Keratinocyte (primary cell): ENCODE measurements around the gene NHP2. TPM values are rescaled to one million over a fixed set of nuclear protein-coding genes. Genes with fewer than 3 reads are reported as not detected.

Source experiments
- DNase-seq: peaks from one replicate; pipeline ENCODE4 v3.0.0-alpha.2; 2011; ENCODE audit warnings: low read depth, missing footprints, low spot score
- FAIRE-seq: peaks from 2 replicates; lab custom pipeline; 2011; peaks lifted over from hg19 to GRCh38; lab: Jason Lieb, UNC
- H2AFZ ChIP-seq: 2 replicates; pipeline ENCODE4 v1.6.0; 2012; ENCODE audit warnings: low read length, control low read depth, inconsistent platforms; ENCODE audit not compliant: control insufficient read depth
- H3K27ac ChIP-seq: 2 replicates; pipeline ENCODE4 v1.5.1; 2011; ENCODE audit warnings: low read length; ENCODE audit not compliant: control insufficient read depth, insufficient read depth
- H3K27me3 ChIP-seq: 3 replicates; pipeline ENCODE4 v1.6.0; 2011; ENCODE audit warnings: low read length; ENCODE audit not compliant: control insufficient read depth, insufficient read depth; ENCODE audit errors: extremely low read depth
- H3K36me3 ChIP-seq, 2 experiments: 2 replicates in 1 of 2; 3 replicates in 1 of 2; pipeline ENCODE4 v1.5.1; 2011; ENCODE audit warnings: low read length in 2 of 2, mild to moderate bottlenecking in 1 of 2; ENCODE audit not compliant: control insufficient read depth in 2 of 2, insufficient read depth in 2 of 2; ENCODE audit errors: extremely low read depth in 1 of 2
- H3K4me1 ChIP-seq: 3 replicates; pipeline ENCODE4 v1.5.1; 2011; ENCODE audit warnings: low read length; ENCODE audit not compliant: control insufficient read depth, insufficient read depth; ENCODE audit errors: extremely low read depth
- H3K4me2 ChIP-seq: 3 replicates; pipeline ENCODE4 v1.6.0; 2011; ENCODE audit warnings: low read depth, low read length; ENCODE audit not compliant: control insufficient read depth, insufficient read depth; ENCODE audit errors: extremely low read depth
- H3K4me3 ChIP-seq, 3 experiments: fragments of 200-600 bp in 1 of 3; sonication (generic) in 1 of 3; 2 replicates in 2 of 3; 3 replicates in 1 of 3; pipeline ENCODE4 v1.5.1; 2011 to 2016; ENCODE audit warnings: low read length in 3 of 3, mild to moderate bottlenecking in 3 of 3, control low read depth in 2 of 3, inconsistent platforms in 1 of 3, low read depth in 1 of 3, mixed read lengths in 1 of 3, mixed run types in 1 of 3, moderate library complexity in 1 of 3; ENCODE audit not compliant: control insufficient read depth in 2 of 3, insufficient read depth in 2 of 3; ENCODE audit errors: extremely low read depth in 1 of 3
- H3K79me2 ChIP-seq: 2 replicates; pipeline ENCODE4 v1.6.0; 2012; ENCODE audit warnings: low read length; ENCODE audit not compliant: control insufficient read depth, insufficient read depth
- H3K9ac ChIP-seq: 3 replicates; pipeline ENCODE4 v1.6.0; 2011; ENCODE audit warnings: low read length; ENCODE audit not compliant: control insufficient read depth, insufficient read depth; ENCODE audit errors: extremely low read depth
- H3K9me1 ChIP-seq: 3 replicates; pipeline ENCODE4 v1.6.0; 2011; ENCODE audit warnings: low read length; ENCODE audit not compliant: control insufficient read depth, insufficient read depth; ENCODE audit errors: extremely low read depth
- H3K9me3 ChIP-seq: 2 replicates; pipeline ENCODE4 v1.5.1; 2012; ENCODE audit warnings: low read depth, low read length; ENCODE audit not compliant: control insufficient read depth
- H4K20me1 ChIP-seq: 3 replicates; pipeline ENCODE4 v1.6.0; 2011; ENCODE audit warnings: low read length; ENCODE audit not compliant: control insufficient read depth, insufficient read depth; ENCODE audit errors: extremely low read depth
- CTCF ChIP-seq, 3 experiments: IDR thresholded peaks in 1 of 3; conservative IDR thresholded peaks in 1 of 3; optimal IDR thresholded peaks in 1 of 3; 2 replicates in 2 of 3; 3 replicates in 1 of 3; pipeline versions ENCODE3 to v1.5.1; 2011; ENCODE audit warnings: low read length in 3 of 3, mild to moderate bottlenecking in 3 of 3, moderate library complexity in 2 of 3, control low read depth in 1 of 3, inconsistent platforms in 1 of 3; ENCODE audit not compliant: insufficient read depth in 2 of 3; ENCODE audit errors: extremely low read depth in 1 of 3
- EZH2 ChIP-seq: IDR thresholded peaks from one replicate; pipeline ENCODE4 v1.6.1; 2012; ENCODE audit warnings: inconsistent platforms, mild to moderate bottlenecking, low read length, moderate library complexity
- dilution Hi-C: fragments of 300-500 bp; cut with MboI; formaldehyde crosslinking; loops from one replicate; pipeline ENCODE4 v1.7.0; 2020; ENCODE audit warnings: low sequenced_read_pairs; ENCODE audit not compliant: extremely low pct_ligation_motif_present
- polyA plus RNA-seq, 5 experiments: library from polyadenylated mRNA; depleted of rRNA in 3 of 5; stranded (reverse) in 3 of 5; stranded (forward) in 1 of 5; unstranded in 1 of 5; fragments of >200 nt; gene quantifications; 1 replicate in 1 of 5; 2 replicates in 3 of 5; 3 replicates in 1 of 5; pipeline versions ENCODE4 v1.2.1 to v1.2.3, GENCODE V29; 2011 to 2012; ENCODE audit warnings: missing spikeins in 2 of 5, low read depth in 1 of 5, low replicate concordance in 1 of 5

Gene NHP2
- polyA plus RNA-seq, 1 donor (not counting 4 experiments of a cell fraction or from before 2014, with no cell fraction given): 186 TPM

GRCh38 chr5:178119915-178120606 lies 33.6 kb downstream of the NHP2 start:
- Histone ChIP-seq H2AFZ (no peak overlapping the region), H3K27ac (no peak overlapping the region), H3K9me3 (no peaks in the 10 kb centered on the region), H3K36me3 (peaks cover 5 to 6% of the 10 kb centered on the region in 2 experiments), H3K4me2 (no peak overlapping the region), H4K20me1 (peaks cover 1% of the 10 kb centered on the region), H3K27me3 (no peaks in the 10 kb centered on the region), H3K4me1 (peaks cover 10% of the 10 kb centered on the region), H3K4me3 (no peak overlapping the region), H3K9me1 (no peaks in the 10 kb centered on the region), H3K9ac (no peak overlapping the region), H3K79me2 (peaks cover 9% of the 10 kb centered on the region)
- DNase-seq: no peak
- FAIRE-seq: no peak
- dilution Hi-C loops: no loop called here
- no peak for TF ChIP-seq CTCF (optimal IDR thresholded peaks at IDR 0.05 in 1 of 3, IDR thresholded peaks at IDR 0.05 in 1 of 3, conservative IDR thresholded peaks at IDR 0.05 in 1 of 3; ENCODE audit: extremely low read depth in 1 of 3, insufficient read depth in 2 of 3, low read length in 3 of 3)

- H3K4me2 ChIP-seq: no peak overlapping the region
- no peaks in the 10 kb centered on the region for H3K9me3 ChIP-seq
- peaks cover 5 to 6% of the 10 kb centered on the region in 2 experiments for H3K36me3 ChIP-seq
- no peak overlapping the region for H2AFZ ChIP-seq
- no peak overlapping the region for H3K27ac ChIP-seq
- TF ChIP-seq CTCF (optimal IDR thresholded peaks at IDR 0.05 in 1 of 3, IDR thresholded peaks at IDR 0.05 in 1 of 3, conservative IDR thresholded peaks at IDR 0.05 in 1 of 3; ENCODE audit: extremely low read depth in 1 of 3, insufficient read depth in 2 of 3, low read length in 3 of 3) (no peak), EZH2 (no peak)
- DNase-seq: no peak
- no peak for FAIRE-seq
- no peaks in the 10 kb centered on the region for H3K9me1 ChIP-seq
- dilution Hi-C loops: no loop called here
- H3K4me3 ChIP-seq: no peak overlapping the region
- no peak overlapping the region for H3K9ac ChIP-seq
- peaks cover 9% of the 10 kb centered on the region for H3K4me1 ChIP-seq
- peaks cover 3% of the 10 kb centered on the region for H4K20me1 ChIP-seq
- peaks cover 13% of the 10 kb centered on the region for H3K79me2 ChIP-seq
- H3K27me3 ChIP-seq: no peaks in the 10 kb centered on the region
Observed at GRCh38 chr5:178117923-178118701, 35.6 kb downstream of the NHP2 start.
